Smooth muscle cell (in vitro differentiated cells): ENCODE results near the gene PTBP3. TPM values are rescaled to one million over a fixed set of nuclear protein-coding genes. Genes with fewer than 3 reads are reported as not detected.

ENCODE experiments used
- DNase-seq: peaks from one replicate; lab custom pipeline; 2025; ENCODE audit not compliant: unreplicated experiment; lab: John Stamatoyannopoulos, UW
- H2AFZ ChIP-seq: fragments of 200-600 bp; sonication (generic); 2 replicates; pipeline ENCODE4 v1.6.0; 2016; ENCODE audit warnings: antibody characterized with exemption, low read depth, mild to moderate bottlenecking
- H3F3A ChIP-seq: fragments of 200-600 bp; sonication (generic); 2 replicates; pipeline ENCODE4 v1.6.0; 2017; ENCODE audit warnings: antibody characterized with exemption, low read depth
- H3K27ac ChIP-seq: fragments of 200-600 bp; sonication (generic); 2 replicates; pipeline ENCODE4 v1.5.1; 2016; ENCODE audit warnings: low read depth, mild to moderate bottlenecking
- H3K27me3 ChIP-seq: fragments of 200-600 bp; sonication (generic); 2 replicates; pipeline ENCODE4 v1.6.1; 2016; ENCODE audit warnings: low read depth, mild to moderate bottlenecking
- H3K36me3 ChIP-seq: fragments of 200-600 bp; sonication (generic); 2 replicates; pipeline ENCODE4 v1.5.1; 2016; ENCODE audit warnings: low read depth
- H3K4me1 ChIP-seq: fragments of 200-600 bp; sonication (generic); 2 replicates; pipeline ENCODE4 v1.5.1; 2016; ENCODE audit warnings: low read depth
- H3K4me2 ChIP-seq: fragments of 200-600 bp; sonication (generic); 2 replicates; pipeline ENCODE4 v1.6.0; 2016; ENCODE audit warnings: mild to moderate bottlenecking
- H3K4me3 ChIP-seq: fragments of 200-600 bp; sonication (generic); 2 replicates; pipeline ENCODE4 v1.5.1; 2016; ENCODE audit warnings: mild to moderate bottlenecking
- H3K79me2 ChIP-seq: fragments of 200-600 bp; sonication (generic); 2 replicates; pipeline ENCODE4 v1.6.0; 2016; ENCODE audit warnings: low read depth, mild to moderate bottlenecking
- H3K9ac ChIP-seq: fragments of 200-600 bp; sonication (generic); 2 replicates; pipeline ENCODE4 v1.6.0; 2016; ENCODE audit warnings: low read depth
- H3K9me3 ChIP-seq: fragments of 200-600 bp; sonication (generic); replicated peaks from 2 replicates; pipeline ENCODE4 v1.5.1; 2016; ENCODE audit warnings: low read depth
- H4K20me1 ChIP-seq: fragments of 200-600 bp; sonication (generic); 2 replicates; pipeline ENCODE4 v1.6.0; 2016; ENCODE audit warnings: low read depth
- CTCF ChIP-seq: fragments of 200-600 bp; sonication (generic); IDR thresholded peaks from 2 replicates; pipeline ENCODE4 v1.5.1; 2017; ENCODE audit warnings: borderline replicate concordance, mild to moderate bottlenecking, antibody characterized with exemption; ENCODE audit not compliant: insufficient read depth, poor library complexity, severe bottlenecking
- WGBS: methylation state at CpG from one replicate; pipeline ENCODE4 v1.1.7; 2016; ENCODE audit warnings: low lambda C conversion rate; 5-methylcytosine and 5-hydroxymethylcytosine counted together
- polyA plus RNA-seq: library from polyadenylated mRNA; unstranded; fragments of >200 nt; fragmentation: Nextera tagmentation; extraction: Ambion mirVana; gene quantifications from 2 replicates; pipeline ENCODE4 v1.2.1, GENCODE V29; 2016
- total RNA-seq: library from RNA; depleted of rRNA; stranded (reverse); fragments of >200 nt; gene quantifications from 2 replicates; pipeline ENCODE4 v1.2.3, GENCODE V29; 2014

Gene PTBP3
- total and polyA plus RNA-seq, 2 experiments from 2014 or later: 9.5 to 51.5 TPM

GRCh38 chr9:112380825-112381221 is 47.4 kb upstream of the PTBP3 start:
- H3K27ac ChIP-seq: peak overlapping the region; percentile 92
- peak overlapping the region; percentile 82 for H3K4me3 ChIP-seq
- peaks cover 14% of the 10 kb centered on the region for H3K4me1 ChIP-seq
- H3K36me3 ChIP-seq: no peaks in the 10 kb centered on the region
- 72% methylated on average over 7 of the region's 7 CpGs for WGBS
- peak overlapping the region; percentile 84 for H3K4me2 ChIP-seq
- H4K20me1 ChIP-seq: peaks cover 25% of the 10 kb centered on the region
- H3F3A ChIP-seq: peaks cover 5% of the 10 kb centered on the region
- H3K27me3 ChIP-seq: no peaks in the 10 kb centered on the region
- H2AFZ ChIP-seq: no peak overlapping the region
- TF ChIP-seq CTCF: no peak
- H3K9me3 ChIP-seq: no peaks in the 10 kb centered on the region
- H3K9ac ChIP-seq: peak overlapping the region; percentile 85
- DNase-seq: no peak
- H3K79me2 ChIP-seq: peaks cover 15% of the 10 kb centered on the region

GRCh38 chr9:112380102-112380824 is 46.8 kb upstream of the PTBP3 start, which contains the start of gene HSDL2:
Gene HSDL2, plus strand, starts transcription at chr9:112380108. Its CDS starts 56 bp downstream, at chr9:112380164.
- 1% methylated on average over 37 of the region's 43 CpGs for WGBS
- peak within 1 kb of the TSS; percentile 92 for H3K27ac ChIP-seq
- peak within 1 kb of the TSS; percentile 82 for H3K4me3 ChIP-seq
- peaks cover 15% of the 10 kb centered on the region for H3K79me2 ChIP-seq
- H2AFZ ChIP-seq: peak within 1 kb of the TSS; percentile 94
- no peaks in the 10 kb centered on the region for H3K36me3 ChIP-seq
- no peak for TF ChIP-seq CTCF
- H3F3A ChIP-seq: peaks cover 5% of the 10 kb centered on the region
- no peak for DNase-seq
- peaks cover 25% of the 10 kb centered on the region for H4K20me1 ChIP-seq
- H3K9ac ChIP-seq: peak within 1 kb of the TSS; percentile 88
- H3K9me3 ChIP-seq: no peaks in the 10 kb centered on the region
- peak within 1 kb of the TSS; percentile 84 for H3K4me2 ChIP-seq
- no peaks in the 10 kb centered on the region for H3K27me3 ChIP-seq
- peaks cover 14% of the 10 kb centered on the region for H3K4me1 ChIP-seq

GRCh38 chr9:112379177-112380101 is 46.0 kb upstream of the PTBP3 start:
- peak; percentile 97 for DNase-seq
- Histone ChIP-seq H2AFZ (peak overlapping the region; percentile 94), H3K4me1 (peaks cover 14% of the 10 kb centered on the region), H3K36me3 (no peaks in the 10 kb centered on the region), H3K9ac (peak overlapping the region; percentile 88), H3K4me2 (peak overlapping the region; percentile 84), H3K9me3 (no peaks in the 10 kb centered on the region), H4K20me1 (peaks cover 16% of the 10 kb centered on the region), H3K79me2 (peaks cover 10% of the 10 kb centered on the region), H3K27me3 (no peaks in the 10 kb centered on the region), H3F3A (peaks cover 5% of the 10 kb centered on the region), H3K27ac (peak overlapping the region; percentile 92), H3K4me3 (peak overlapping the region; percentile 82)
- 2% methylated on average over 40 of the region's 57 CpGs for WGBS
- TF ChIP-seq CTCF: no peak
